Stimulated activated CD4-positive, alpha-beta T cell treated with anti-CD3 and anti-CD28 coated beads, Interleukin-2, amount 100 ng/mL, for 48 hours (primary cell): ENCODE data around the gene EXOC4.
"Not testable (repeated sequence)": the region's sequence is repeated elsewhere in the genome, so short reads cannot be mapped to it uniquely, and the experiment has no call there.

Experiments used
- DNase-seq, 2 donors: peaks; one replicate each; pipeline ENCODE4 v3.0.0-alpha.2; 2020

EXOC4 gene

DNA sequence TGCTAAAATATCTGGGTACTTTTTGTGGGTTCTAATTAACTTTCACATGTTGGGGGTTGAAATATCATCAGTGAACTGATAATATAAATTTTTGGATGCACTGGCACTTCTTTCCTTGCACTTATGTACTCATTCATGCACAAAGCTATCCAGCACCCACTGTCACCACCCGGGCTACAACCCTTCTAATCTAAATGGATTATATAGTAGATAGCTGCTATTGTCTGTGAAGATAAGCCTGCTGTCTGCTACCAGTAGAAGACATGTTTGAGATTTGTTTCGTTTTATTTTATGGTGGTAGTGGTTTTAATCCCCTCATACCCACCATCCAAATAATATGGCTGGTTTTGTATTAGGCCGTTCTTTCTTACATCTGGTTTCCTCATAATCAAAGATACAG is 520.7 kb downstream of the EXOC4 start:
- no peak for DNase-seq

DNA sequence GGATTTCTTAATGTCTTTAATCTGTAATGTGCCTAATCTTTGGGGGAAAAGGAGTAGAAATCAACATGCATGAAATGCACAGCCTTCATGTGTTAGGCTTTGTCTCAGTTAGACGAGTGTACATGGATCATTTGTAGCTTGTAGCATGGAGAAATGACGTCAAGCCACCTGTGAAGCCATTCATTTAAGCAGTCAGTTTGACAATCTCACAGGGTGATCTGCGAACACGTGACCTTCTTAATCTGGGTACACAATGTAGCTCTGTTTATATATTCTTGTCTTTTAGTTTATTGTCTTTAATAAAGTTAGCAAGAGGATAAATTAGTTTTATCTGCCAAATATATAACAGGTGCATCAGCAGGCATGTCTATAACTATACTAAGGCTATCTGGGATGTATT is 522.3 kb downstream of the EXOC4 start:
- DNase-seq = no peak

DNA sequence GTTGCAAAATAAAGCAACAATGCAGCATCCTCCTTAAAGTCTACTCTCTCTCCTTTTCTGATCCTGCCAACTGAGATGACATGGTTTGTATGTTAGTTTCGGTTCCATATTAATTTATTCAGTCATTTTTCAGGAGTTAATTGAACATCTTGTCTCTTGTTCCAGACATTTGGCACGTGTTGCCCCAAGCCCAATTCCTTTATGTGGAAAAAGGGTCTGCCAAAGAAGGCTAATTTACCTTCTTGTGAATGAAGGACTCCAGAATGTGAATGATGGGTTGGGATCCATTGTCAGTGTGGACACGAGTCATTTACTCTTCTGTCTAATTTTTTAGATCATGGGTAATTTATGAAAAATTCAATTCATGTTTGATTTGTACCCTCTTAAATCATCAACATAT is 523.4 kb downstream of the EXOC4 start:
- no peak for DNase-seq

DNA sequence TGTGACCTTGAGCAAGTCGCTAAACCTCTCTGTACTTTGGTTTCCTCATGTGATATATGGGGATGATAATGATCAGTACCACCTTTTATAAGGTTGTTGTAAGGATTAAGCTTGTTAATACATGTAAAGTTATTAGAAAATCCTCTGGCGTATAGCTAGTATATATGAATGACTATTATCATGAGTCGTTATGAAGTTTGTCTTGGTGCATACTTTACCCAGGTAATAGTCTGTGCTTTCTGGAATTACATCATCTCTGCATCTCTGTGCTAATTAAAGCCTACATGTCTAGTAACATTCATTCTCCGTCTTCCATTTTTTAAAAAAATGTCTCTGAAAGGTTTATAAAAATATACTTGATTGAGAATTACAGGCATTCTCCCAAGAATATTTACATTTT is 524.8 kb downstream of the EXOC4 start:
- DNase-seq = no peak

DNA sequence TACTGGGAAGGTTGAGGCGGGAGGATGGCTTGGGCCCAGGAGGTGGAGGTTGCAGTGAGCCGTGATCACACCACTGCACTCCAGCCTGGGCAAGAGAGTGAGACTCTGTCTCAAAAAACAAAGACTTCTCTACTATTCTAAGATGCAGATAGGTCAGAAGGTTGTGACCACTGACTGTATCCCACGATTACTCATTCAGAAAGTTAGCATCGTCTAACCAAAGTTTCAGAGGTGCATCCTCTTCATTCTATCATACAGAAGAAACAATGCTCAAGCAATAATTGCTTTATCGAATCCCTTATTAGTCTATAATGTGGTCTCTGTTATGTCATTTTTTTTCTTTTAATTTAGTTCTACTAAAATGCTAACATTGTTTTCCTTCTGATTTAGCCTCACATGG is 525.6 kb downstream of the EXOC4 start:
- no peak for DNase-seq

DNA sequence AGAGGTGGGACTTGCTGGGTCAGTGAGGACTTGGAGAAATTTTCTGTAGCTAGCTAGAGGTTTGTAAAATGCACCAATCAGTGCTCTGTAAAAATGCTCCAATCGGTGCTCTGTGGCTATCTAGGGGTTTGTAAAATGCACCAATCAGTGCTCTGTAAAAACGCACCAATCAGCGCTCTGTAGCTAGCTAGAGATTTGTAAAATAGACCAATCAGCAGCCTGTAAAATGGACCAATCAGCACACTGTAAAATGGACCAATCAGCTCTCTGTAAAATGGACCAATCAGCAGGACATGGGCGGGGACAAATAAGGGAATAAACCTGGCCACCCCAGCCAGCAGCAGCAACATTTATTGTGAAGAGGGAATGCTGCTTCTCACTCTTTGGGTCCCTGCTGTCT is 526.7 kb downstream of the EXOC4 start:
- DNase-seq = not testable (repeated sequence)

DNA sequence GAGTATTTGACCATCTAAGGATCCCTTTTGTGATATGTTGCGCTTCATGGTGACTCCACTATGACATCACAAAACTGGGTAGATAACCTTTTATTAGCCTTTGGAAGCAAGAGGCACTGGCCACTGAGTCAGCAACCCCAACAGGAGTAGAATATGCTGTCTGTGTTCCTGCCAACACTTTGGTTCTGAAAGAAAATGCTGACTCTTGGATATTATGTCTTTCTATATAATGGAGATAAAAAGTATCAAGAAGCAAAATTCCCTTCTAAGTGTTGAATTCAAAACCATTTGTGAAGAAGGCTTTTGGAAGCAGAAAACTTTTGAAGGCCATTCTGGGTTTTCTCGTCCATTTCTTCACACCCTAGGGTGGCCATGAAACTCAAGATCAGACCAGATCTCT is 528.0 kb downstream of the EXOC4 start:
- no peak for DNase-seq

DNA sequence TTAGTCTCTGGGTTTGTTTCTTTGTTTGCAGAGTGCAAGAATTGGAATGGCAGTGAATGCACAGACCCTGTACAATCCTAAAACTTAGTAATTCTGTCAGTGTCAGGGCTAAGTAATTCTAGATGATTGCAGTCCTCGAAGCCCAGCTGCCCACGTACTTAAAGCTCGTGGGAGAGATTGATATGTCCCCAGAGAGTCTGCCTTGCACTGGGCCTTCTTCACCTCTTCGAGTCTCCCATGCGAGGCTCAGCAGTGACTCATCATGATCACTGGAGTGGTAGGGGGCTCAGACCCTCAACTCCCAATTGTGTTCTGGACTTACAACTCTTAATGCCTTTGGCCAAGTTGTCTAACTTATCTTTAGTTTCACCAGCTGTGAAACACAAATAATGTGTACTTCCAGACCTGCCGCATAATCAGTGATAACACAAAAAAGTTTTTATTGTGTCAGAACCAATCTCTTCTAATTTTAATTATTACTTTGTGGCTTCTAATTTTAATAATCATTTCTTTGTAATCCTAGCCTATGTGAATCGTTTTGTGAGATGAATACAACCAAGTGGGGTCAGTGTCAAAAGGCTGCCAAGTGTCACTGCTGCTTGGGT is 528.7 kb downstream of the EXOC4 start:
- DNase-seq = no peak

DNA sequence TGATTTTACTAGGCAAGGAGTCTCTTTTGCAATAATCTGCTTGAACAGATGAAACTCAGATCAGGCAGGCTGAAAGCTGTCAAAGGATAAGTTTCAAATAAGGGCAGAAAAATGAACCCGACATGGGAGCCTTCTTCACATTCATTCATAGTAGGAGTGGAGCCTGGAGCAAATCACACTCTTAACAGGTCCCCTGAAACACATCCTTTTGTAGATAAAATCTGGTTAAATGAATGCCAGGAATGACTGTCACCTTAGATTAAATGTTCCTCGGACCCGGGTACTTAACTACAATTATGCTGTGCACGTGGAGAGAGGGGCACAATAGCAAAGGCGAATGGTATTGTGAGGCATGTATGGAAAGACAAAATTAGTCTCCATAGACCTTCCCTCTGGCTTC is 529.6 kb downstream of the EXOC4 start:
- DNase-seq = no peak

DNA sequence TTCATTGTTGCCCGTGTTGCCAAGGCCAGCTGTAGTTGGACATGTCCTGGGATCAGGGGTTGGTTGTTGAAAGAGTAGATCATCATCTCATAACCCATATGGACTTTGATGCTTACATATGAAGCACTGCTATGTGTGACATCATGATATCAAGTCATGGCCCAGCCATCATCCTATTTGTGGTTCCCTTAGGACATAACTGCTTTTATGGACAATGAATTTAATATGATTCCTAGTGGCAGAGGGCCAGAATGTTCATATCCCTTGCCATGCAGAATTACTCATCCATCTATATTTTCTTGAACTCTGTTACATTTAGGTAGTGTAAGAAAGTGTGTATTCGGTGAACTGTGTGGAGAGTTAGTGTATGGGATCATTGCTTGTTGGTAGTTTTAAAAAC is 530.4 kb downstream of the EXOC4 start:
- DNase-seq = no peak

DNA sequence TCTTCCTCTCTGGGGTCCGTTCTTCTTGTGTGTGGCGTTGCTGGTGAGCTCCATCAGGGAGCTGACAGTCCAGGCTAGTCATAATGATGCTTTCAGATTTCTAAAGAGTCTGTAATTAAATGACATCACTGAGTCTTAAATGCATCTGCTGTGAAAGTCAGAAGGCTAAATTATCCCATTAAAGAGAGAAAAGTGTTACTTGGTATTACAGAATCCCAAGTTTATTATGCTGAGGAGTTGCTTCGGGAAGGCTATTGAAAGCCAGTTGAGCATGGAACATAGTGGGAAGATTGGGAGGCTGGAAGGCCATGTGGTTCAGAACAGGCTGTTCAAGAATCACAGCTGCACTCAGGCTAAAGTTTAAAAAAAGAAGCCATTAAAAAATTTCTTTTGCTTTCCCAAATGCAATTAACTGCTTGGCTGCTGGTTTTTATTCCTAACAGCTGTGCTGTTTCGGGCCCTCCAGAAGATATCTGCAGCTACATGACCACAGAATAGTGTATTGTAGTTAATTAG is 531.7 kb downstream of the EXOC4 start:
- no peak for DNase-seq

DNA sequence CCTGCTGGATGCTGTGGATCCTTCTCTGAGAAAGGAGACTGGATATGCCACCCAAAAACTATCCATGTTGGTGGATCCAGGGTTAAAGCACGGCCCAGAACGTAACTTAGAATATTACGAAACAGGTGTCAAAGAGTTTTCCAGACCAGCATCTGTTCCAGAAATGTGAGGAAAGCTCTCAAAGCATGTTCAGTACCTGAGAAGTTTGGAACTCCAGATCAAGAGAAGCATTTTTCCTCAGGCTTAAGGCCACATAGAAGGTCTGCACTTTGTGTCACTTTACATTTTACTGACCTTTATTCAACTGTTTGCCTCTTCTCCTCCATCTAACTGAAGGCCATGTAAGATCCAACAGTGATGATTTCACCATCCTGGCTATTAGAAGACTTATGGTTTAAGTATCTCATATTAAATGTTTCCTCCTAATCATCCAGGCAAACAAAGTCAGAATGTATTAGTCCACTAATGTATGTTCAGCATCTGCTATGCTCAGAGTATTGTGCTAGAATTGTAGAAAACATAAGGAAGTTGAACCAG is 533.6 kb downstream of the EXOC4 start:
- no peak for DNase-seq

DNA sequence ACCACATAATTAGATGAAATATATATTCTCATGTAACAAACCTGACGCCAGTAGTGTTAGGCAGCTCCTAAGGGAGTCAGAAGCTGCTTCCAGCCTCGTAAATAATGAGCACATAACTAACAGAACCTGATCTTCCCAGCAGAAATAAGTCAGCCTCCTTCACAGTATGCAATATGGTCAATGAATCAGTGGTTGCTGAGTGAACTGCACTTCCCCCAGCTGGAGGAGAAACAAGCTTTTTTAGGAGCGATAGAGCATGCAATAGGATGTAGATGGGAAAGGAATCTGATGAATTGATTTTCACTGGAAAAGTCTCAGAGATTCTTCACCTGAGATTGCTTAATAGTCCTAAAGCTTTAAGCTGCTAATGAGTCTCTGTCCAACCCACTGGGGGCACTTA is 537.1 kb downstream of the EXOC4 start:
- no peak for DNase-seq

DNA sequence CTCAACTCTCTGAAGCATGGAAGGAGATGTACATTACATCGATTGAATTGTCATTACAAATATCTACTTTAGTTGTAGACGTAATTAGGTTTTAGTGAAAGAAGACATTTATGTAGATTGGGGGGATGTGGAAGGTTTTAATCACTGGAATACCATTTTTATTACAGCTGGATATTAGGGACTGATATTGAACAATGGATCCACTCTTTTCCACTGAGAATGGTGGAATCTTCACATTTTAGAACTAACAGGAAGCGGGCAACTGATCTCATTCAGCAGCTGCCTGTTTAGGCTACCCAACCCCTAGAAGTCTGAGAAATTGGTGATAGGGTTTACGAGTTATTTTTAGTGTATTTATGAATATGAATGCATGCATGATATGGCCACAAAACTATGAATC is 538.0 kb downstream of the EXOC4 start:
- DNase-seq = no peak

DNA sequence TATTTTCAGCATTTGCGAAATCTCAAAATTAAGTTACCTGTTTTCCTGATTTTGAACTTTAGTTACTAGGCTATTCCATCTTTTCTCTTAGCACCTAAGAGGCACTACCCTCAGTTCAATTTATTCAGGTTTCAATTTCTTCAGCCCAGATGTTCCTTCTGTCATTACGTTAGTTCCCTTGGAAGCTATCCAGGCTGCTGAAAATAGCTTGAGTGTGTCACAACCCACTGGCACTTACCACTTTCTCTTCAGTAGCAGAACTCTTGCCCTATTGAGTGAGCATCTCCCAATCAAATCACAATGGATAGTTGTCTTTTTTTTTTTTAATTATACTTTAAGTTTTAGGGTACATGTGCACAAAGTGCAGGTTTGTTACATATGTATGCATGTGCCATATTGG is 541.6 kb downstream of the EXOC4 start:
- DNase-seq = no peak

DNA sequence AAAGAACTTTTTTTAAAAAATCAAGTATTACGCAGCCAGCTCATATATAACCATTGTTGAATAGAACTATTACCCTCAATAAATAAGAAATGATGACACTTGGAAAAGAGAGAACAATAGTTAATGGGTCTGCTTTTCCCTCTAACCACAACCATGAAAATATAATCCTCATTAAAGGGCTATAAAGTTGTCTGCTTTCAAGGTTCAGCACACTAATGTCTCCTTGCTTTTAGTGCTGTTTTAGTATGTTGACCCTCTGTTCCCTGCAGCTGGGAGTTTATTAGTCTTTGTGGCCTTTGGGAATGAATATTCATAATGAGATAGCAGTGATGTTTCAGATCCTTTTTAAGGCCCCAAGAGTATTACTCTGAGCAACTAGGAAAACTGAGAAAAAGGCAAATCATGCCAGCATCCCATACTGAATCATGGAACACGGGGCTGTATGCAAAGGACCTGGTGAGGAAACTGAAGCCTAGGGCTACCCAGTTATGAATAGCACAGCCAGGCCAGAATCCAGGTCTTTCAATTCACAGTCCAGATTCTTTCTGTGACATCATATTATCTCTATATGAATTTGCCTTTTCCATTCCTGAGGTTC is 542.3 kb downstream of the EXOC4 start:
- no peak for DNase-seq

DNA sequence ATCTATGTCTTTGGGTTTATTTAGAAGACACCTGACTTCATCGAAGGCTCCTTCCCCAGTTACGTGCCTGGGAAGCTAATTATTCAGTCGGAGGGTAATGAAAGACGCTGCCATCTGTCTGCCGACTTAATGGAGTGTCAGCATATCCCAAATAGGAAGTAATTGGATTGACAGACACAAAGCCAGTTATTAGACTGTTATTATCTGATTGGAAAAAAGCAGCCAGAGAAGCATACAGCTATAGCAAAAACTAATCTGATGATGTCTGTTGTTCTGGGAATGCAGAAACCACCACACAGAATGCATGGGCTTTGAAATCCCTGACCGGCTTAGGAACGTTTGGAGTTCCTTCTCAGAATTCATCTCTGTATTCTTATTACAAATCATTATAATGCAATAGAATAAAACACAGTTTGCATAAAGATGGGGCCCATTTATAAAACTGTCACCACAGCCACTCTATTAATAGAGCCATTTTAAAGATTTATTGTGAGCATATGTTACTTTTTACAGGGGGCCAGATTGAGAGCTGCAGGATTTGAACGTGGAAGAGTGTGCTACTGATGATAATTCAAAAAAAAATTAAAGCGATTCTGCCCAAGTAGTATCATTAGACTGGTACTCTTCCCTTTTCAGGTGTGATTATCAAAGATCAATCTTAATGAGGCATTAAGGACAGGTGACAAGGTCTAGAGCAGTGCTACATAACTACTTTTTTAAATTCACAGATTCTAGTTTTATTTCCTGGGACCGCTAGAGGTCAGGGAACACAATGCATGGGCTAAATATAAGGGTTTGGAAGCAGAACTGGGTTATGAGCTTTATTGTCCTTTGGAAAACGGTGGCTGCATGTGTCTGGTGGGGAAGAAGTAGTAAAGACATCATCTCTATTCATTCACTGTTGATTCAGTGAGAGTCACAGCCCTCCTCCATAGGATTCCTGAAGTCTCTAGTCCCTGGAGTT is 544.2 kb downstream of the EXOC4 start:
- no peak for DNase-seq

DNA sequence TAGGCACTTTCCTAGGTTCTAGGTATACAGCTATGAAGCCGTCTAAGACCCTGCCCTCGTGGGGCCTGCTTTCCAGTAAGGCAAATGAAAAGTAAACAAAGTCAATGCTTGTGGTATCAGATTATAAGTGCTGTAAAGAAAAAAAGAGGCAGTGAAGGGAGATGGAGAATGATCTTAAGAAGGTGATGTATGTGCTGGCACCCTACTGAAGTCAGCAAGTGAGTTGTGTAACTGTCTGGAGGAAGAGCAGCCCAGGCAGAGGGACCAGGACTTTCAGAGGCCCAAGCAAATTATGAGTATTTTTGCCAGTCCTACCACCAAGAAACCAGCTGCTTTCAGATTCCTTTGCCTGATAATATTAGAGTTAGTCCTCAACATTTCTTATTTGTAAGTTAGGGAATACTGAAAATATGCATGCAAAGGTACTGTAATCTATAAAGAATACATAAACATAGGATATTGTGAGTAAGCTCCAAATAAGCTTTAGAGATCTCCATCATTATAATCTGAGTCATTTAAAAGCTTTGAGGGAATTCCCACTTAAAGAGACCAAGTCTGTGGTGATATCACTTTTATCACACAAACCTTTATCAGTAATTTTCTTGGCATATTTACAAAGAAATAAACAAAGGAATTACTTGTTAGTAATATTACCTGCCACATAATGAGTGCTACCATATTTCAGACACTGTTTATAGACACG is 545.1 kb downstream of the EXOC4 start:
- DNase-seq = no peak

DNA sequence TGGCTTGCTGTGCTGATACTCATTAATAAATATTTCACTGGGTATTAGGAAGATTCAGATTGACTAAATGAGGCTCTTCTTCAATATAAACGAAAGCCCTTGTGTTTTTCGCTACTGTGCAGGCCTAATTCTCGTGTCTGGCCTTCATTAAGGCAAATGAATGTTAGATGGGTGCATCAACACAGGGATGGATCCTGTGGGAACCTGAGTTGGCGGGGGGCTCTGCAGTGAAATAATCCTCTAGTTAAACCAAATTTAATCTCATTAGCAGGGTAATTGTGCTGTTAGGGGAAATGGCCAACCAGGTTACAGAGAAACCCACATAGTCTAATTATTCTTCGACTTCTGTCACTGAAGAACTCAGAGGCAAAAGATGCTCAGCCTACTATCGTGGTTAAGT is 548.5 kb downstream of the EXOC4 start:
- DNase-seq = no peak

DNA sequence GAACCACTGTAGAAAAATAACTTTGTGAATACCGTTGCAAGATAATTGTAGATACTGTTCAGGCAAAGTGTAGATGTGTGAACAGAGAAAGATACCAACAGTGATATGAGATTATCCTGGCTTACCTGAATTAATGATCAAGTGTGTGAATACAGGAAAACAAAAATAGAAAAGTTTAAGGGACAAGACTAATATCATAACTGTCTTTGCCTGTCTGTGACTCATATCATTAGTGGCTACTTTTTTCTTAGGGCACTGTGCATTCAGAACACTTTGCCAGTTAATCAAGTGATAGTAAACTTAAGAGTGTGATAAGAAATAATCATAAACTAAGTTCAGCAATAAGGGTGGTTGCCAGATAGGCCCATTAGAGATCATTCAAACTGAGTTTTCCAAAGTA is 551.2 kb downstream of the EXOC4 start:
- DNase-seq = no peak

DNA sequence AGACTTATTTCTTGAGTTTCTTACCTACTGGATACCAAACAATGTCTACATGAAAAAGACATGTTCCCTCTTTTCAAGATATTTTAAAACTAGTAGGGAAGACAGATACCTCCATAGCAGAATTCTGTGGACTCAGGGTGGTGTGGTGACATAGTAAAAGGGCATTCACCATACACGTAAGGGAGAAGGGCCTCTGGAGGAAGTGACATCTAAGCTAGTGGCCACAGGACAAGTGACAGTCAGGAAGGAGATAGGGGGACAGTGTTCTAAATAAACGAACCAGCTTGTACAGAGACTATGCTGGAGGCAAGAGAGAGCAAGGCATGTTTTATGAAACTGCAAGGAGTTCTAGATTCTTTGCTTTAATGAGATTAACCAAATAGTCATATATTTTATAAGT is 552.5 kb downstream of the EXOC4 start:
- DNase-seq = no peak

DNA sequence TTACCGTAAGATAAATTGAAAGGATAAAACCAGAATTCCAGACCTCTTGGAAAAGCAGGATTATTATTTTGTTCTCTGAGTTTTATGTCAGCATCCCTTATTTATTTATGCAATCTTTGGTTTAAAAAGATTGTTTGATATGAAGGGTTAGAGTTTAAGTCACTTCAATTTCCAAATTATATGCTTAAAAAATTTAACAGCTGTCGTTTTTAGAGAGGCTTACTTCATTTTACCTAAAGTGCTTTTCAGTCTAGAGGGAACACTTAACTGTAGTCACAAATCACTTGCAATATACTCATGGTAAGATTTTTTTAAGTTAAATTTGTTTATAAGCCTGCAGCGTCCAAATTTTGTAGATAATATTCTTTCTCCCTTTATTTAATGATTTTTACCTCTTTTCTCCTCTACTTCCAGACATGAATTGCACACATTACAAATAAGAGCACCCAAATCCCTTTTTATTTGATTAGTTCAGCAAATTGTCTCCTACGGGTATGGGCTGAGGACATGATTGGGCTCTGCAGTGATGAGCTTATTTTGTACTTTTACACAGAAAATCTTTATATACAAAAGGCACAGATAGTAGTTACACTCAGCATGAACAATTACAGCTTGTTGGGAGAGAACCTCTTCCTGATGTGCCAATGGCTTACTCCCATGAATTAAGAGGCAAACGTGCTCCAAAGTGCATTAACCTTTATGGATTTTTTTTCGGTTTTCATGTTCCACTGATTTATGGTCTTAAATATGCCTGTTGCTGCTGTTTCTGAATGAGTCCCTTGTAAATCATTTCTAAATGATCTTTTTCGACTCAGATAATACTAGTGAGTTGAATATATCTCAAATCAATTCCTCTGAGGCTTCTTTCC is 555.0 kb downstream of the EXOC4 start:
- no peak for DNase-seq
